B cell (primary cell): ENCODE results near the gene GDF2. TPM values are rescaled to one million over a fixed set of nuclear protein-coding genes. Genes with fewer than 3 reads are reported as not detected.

Source experiments
- ATAC-seq: fragments of 200-7000 bp; cut with Tn5 transposase; one replicate; pipeline ENCODE4 v1.10.0; 2021; ENCODE audit warnings: low read depth, mild to moderate bottlenecking, moderate number of reproducible peaks, moderate library complexity
- CTCF ChIA-PET: fragments of 350-600 bp; sonication (Branson Sonifier 250); formaldehyde crosslinking; loops from one replicate; lab custom pipeline; 2021; ENCODE audit warnings: antibody characterized with exemption, inconsistent platforms; lab: Charles Lee
- POLR2A ChIA-PET: fragments of 350-600 bp; sonication (Branson Sonifier 250); formaldehyde crosslinking; loops from one replicate; lab custom pipeline; 2021; ENCODE audit warnings: antibody characterized with exemption; lab: Charles Lee
- DNase-seq: peaks from one replicate; pipeline ENCODE4 v3.0.0; 2013
- H2AFZ ChIP-seq: 2 replicates; pipeline ENCODE4 v1.6.1; 2012; ENCODE audit warnings: mild to moderate bottlenecking, low read depth, low read length; ENCODE audit not compliant: insufficient read depth, poor library complexity, severe bottlenecking
- H3K27ac ChIP-seq, 2 donors: 1 replicate in 1 of 2; 2 replicates in 1 of 2; pipeline ENCODE4 v1.5.1; 2012 to 2013; ENCODE audit warnings: low read length in 2 of 2, mild to moderate bottlenecking in 2 of 2, moderate library complexity in 1 of 2
- H3K27me3 ChIP-seq, 4 experiments: fragments of 200-600 bp in 1 of 4; sonication (generic) in 1 of 4; replicated peaks in 1 of 4; 1 replicate in 2 of 4; 2 replicates in 2 of 4; pipeline versions ENCODE4 v1.6.1 to v1.7.0; 2013 to 2016; ENCODE audit warnings: low read length in 3 of 4, mild to moderate bottlenecking in 2 of 4, mixed read lengths in 1 of 4, moderate library complexity in 1 of 4; ENCODE audit not compliant: insufficient read depth in 4 of 4, control insufficient read depth in 3 of 4; ENCODE audit errors: control extremely low read depth in 1 of 4
- H3K36me3 ChIP-seq, 2 experiments: replicated peaks in 1 of 2; 1 replicate in 1 of 2; 2 replicates in 1 of 2; pipeline versions ENCODE4 v1.6.1 to v1.7.1; 2013; ENCODE audit warnings: low read length in 1 of 2; ENCODE audit not compliant: insufficient read depth in 2 of 2, control insufficient read depth in 1 of 2; ENCODE audit errors: control extremely low read depth in 1 of 2, extremely low read depth in 1 of 2
- H3K4me1 ChIP-seq, 2 donors: fragments of 200-600 bp in 1 of 2; sonication (generic) in 1 of 2; 1 replicate in 1 of 2; 2 replicates in 1 of 2; pipeline versions ENCODE4 v1.5.1 to v1.6.1; 2013 to 2017; ENCODE audit warnings: low read length in 2 of 2; ENCODE audit not compliant: control insufficient read depth in 2 of 2, insufficient read depth in 2 of 2
- H3K4me2 ChIP-seq: replicated peaks from 2 replicates; pipeline ENCODE3; 2012; ENCODE audit warnings: mild to moderate bottlenecking, low read depth, low read length; ENCODE audit not compliant: poor library complexity, severe bottlenecking
- H3K4me3 ChIP-seq, 5 experiments: fragments of 200-600 bp in 1 of 5; sonication (generic) in 1 of 5; 1 replicate in 3 of 5; 2 replicates in 2 of 5; pipeline versions ENCODE4 v1.5.1 to v1.7.0; 2011 to 2016; ENCODE audit warnings: low read length in 4 of 5, mild to moderate bottlenecking in 4 of 5, low read depth in 2 of 5, control low read depth in 1 of 5, moderate library complexity in 1 of 5; ENCODE audit not compliant: insufficient read depth in 1 of 5; ENCODE audit errors: control extremely low read depth in 1 of 5, extremely low read depth in 1 of 5
- H3K79me2 ChIP-seq: fragments of 200-600 bp; sonication (generic); one replicate; pipeline ENCODE4 v1.6.0; 2016; ENCODE audit warnings: low read length; ENCODE audit not compliant: control insufficient read depth, insufficient read depth
- H3K9ac ChIP-seq: fragments of 200-600 bp; sonication (generic); 2 replicates; pipeline ENCODE4 v1.6.1; 2017; ENCODE audit warnings: mild to moderate bottlenecking, low read length, moderate library complexity
- H3K9me3 ChIP-seq, 3 donors: one replicate each; pipeline versions ENCODE4 v1.6.1 to v1.7.1; 2013; ENCODE audit warnings: low read length in 2 of 3; ENCODE audit not compliant: control insufficient read depth in 2 of 3, insufficient read depth in 1 of 3; ENCODE audit errors: control extremely low read depth in 1 of 3
- H4K20me1 ChIP-seq: 2 replicates; pipeline ENCODE4 v1.6.0; 2012; ENCODE audit warnings: mild to moderate bottlenecking, low read length; ENCODE audit not compliant: insufficient read depth, control insufficient read depth, poor library complexity, severe bottlenecking
- H3K27ac Mint-ChIP-seq: one replicate; pipeline ENCODE4 v1.8.0; 2021; ENCODE audit warnings: mixed read lengths
- H3K27me3 Mint-ChIP-seq: one replicate; pipeline ENCODE4 v1.8.0; 2021; ENCODE audit warnings: mixed read lengths
- H3K4me1 Mint-ChIP-seq: one replicate; pipeline ENCODE4 v1.8.0; 2021; ENCODE audit warnings: mixed read lengths
- H3K4me3 Mint-ChIP-seq: one replicate; pipeline ENCODE4 v1.8.0; 2021; ENCODE audit warnings: mixed read lengths
- H3K9me3 Mint-ChIP-seq: one replicate; pipeline ENCODE4 v1.8.0; 2022; ENCODE audit warnings: mixed read lengths; ENCODE audit not compliant: insufficient read depth
- EZH2 ChIP-seq: IDR thresholded peaks from 2 replicates; pipeline ENCODE4 v1.6.1; 2012; ENCODE audit warnings: borderline replicate concordance, low read depth, mild to moderate bottlenecking, moderate library complexity, low read length; ENCODE audit not compliant: insufficient read depth, poor library complexity, severe bottlenecking
- WGBS: methylation state at CpG from one replicate; pipeline ENCODE4 v1.1.5; 2013; ENCODE audit warnings: missing lambda C conversion rate; ENCODE audit not compliant: insufficient coverage; 5-methylcytosine and 5-hydroxymethylcytosine counted together
- intact Hi-C: fragments of 100-400 bp; cut with micrococcal nuclease; formaldehyde crosslinking; loops from one replicate; pipeline ENCODE4 v1.10.0; 2022
- polyA plus RNA-seq: library from polyadenylated mRNA; depleted of rRNA; stranded (reverse); fragments of >200 nt; gene quantifications from 2 replicates; pipeline ENCODE4 v1.2.3, GENCODE V29; 2012
- total RNA-seq, 2 donors: library from RNA; stranded (reverse); fragments of 120-200 nt in 1 of 2; gene quantifications; 1 replicate in 1 of 2; 2 replicates in 1 of 2; pipeline versions ENCODE4 v1.2.3 to v1.2.4, GENCODE V29; 2013 to 2022
- TF ChIP-seq, protein P1 (sequence below): fragments of 200-600 bp; IDR thresholded peaks from one replicate; pipeline ENCODE4 v1.8.0; 2022; ENCODE audit warnings: antibody characterized with exemption, mild to moderate bottlenecking

Gene GDF2
- total and polyA plus RNA-seq, 2 donors (not counting 1 experiment from before 2014, with no cell fraction given): not detected

DNA sequence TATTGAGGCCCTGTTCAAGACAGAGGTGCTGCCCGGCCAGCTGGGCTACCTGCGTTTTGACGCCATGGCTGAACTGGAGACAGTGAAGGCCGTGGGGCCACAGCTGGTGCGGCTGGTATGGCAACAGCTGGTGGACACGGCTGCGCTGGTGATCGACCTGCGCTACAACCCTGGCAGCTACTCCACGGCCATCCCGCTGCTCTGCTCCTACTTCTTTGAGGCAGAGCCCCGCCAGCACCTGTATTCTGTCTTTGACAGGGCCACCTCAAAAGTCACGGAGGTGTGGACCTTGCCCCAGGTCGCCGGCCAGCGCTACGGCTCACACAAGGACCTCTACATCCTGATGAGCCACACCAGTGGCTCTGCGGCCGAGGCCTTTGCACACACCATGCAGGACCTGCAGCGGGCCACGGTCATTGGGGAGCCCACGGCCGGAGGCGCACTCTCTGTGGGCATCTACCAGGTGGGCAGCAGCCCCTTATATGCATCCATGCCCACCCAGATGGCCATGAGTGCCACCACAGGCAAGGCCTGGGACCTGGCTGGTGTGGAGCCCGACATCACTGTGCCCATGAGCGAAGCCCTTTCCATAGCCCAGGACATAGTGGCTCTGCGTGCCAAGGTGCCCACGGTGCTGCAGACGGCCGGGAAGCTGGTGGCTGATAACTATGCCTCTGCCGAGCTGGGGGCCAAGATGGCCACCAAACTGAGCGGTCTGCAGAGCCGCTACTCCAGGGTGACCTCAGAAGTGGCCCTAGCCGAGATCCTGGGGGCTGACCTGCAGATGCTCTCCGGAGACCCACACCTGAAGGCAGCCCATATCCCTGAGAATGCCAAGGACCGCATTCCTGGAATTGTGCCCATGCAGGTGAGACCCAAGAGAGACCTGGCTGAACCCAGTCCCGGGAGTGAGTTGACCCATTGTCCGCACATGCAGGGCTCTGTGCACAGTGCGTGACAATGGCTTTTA is 28.7 kb downstream of the GDF2 start:
- no peak for TF ChIP-seq EZH2
- TF ChIP-seq, protein P1, sequence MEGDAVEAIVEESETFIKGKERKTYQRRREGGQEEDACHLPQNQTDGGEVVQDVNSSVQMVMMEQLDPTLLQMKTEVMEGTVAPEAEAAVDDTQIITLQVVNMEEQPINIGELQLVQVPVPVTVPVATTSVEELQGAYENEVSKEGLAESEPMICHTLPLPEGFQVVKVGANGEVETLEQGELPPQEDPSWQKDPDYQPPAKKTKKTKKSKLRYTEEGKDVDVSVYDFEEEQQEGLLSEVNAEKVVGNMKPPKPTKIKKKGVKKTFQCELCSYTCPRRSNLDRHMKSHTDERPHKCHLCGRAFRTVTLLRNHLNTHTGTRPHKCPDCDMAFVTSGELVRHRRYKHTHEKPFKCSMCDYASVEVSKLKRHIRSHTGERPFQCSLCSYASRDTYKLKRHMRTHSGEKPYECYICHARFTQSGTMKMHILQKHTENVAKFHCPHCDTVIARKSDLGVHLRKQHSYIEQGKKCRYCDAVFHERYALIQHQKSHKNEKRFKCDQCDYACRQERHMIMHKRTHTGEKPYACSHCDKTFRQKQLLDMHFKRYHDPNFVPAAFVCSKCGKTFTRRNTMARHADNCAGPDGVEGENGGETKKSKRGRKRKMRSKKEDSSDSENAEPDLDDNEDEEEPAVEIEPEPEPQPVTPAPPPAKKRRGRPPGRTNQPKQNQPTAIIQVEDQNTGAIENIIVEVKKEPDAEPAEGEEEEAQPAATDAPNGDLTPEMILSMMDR: no peak
- CTCF ChIA-PET: no interaction called here

More for the DNA sequence above, 28.7 kb downstream of the GDF2 start:
- 95% methylated on average over 39 of the region's 39 CpGs for WGBS
- H3K9me3 ChIP-seq: no peaks in the 10 kb centered on the region
- H2AFZ ChIP-seq: no peak overlapping the region
- no peak for ATAC-seq
- no peak overlapping the region for H3K4me3 ChIP-seq
- no peaks in the 10 kb centered on the region for H3K36me3 ChIP-seq
- no peak overlapping the region for H3K4me3 Mint-ChIP-seq
- H3K9ac ChIP-seq: no peak overlapping the region
- no peaks in the 10 kb centered on the region for H3K27me3 Mint-ChIP-seq
- POLR2A ChIA-PET: no interaction called here
- no peaks in the 10 kb centered on the region for H3K4me1 ChIP-seq
- H4K20me1 ChIP-seq: no peaks in the 10 kb centered on the region
- H3K9me3 Mint-ChIP-seq: no peaks in the 10 kb centered on the region
- intact Hi-C loops: no loop called here
- no peaks in the 10 kb centered on the region for H3K27me3 ChIP-seq
- DNase-seq: no peak
- no peaks in the 10 kb centered on the region for H3K4me1 Mint-ChIP-seq
- H3K27ac ChIP-seq: no peak overlapping the region
- H3K27ac Mint-ChIP-seq: no peak overlapping the region
- no peak overlapping the region for H3K4me2 ChIP-seq
- H3K79me2 ChIP-seq: no peaks in the 10 kb centered on the region
